Measurements from ENCODE around the gene UNC119B.
"Not testable (repeated sequence)": the region's sequence is repeated elsewhere in the genome, so short reads cannot be mapped to it uniquely, and the experiment has no call there.

Gene UNC119B

DNA sequence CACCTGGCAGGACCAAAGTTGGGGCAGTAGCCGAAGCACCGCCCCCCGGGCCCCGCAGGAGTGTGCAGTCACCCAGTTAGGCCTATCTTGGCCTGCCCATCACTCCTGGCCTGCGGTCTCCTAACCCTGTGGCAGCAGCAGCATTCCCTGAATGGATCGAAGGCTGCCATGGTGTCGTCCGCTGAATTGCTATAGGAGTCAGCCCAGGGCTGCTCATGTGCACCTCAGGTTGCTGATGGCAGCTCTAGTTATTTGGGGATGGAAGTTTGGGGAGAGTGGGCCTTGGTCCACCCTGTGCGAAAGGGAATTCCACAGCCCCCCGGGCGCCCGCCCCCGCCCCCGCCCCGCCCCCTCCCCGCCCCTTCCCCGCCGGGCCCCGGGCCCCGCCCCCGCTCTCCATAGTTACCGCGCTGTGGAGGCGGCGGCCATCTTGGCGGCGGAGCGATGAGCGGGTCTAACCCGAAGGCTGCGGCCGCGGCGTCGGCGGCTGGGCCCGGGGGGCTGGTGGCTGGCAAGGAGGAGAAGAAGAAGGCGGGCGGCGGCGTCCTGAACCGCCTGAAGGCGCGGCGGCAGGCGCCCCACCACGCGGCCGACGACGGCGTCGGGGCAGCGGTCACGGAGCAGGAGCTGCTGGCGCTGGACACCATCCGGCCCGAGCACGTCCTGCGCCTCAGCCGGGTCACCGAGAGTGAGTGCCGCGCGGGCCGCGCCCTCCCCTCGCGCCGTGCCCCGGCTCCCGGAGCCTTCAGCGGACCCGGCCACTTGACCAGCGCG lies at the start of gene UNC119B:
Gene UNC119B (plus strand): TSS at position 428 of the 774 bp plus-strand sequence. CDS start 17 bp downstream, at position 445.
- peak; percentile 86 for DNase-seq (ENCODE audit: low read depth, low spot score)

DNA sequence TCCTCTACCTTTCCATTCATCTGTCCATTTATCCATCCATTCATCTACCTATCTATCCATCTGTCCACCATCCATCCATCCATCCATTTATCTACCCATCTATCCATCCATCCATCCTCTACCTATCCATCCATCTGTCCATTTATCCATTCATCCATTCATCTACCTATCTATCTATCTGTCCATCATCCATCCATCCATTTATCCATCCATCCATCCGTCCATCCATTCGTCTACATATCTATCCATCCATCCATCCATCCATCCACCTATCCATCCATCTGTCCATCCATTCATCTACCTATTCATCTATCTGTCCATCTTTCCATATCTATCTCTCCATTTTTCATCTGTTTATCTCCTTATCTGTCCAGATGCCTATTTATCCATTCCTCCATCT lies 48.8 kb upstream of the UNC119B start:
- no peak for DNase-seq (ENCODE audit: low read depth, low spot score)

DNA sequence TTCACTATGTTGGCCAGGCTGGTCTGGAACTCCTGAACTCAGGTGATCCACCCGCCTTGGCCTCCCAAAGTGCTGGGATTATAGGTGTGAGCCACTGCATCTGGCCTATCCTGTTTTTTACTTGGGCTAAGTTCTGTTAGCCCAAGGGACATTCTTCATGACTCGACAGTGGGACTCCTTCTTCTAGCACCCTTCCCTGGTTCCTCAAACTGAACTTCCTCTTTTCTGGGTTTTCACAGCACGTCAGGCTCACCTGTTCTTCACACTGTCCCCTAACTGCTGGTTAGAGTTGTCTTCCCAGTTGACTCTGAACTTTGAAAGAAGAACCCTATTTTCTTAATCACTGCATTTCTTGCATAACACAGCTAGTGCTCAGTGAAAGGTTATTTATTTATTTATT lies 47.4 kb upstream of the UNC119B start:
- DNase-seq (ENCODE audit: low read depth, low spot score), result no peak

DNA sequence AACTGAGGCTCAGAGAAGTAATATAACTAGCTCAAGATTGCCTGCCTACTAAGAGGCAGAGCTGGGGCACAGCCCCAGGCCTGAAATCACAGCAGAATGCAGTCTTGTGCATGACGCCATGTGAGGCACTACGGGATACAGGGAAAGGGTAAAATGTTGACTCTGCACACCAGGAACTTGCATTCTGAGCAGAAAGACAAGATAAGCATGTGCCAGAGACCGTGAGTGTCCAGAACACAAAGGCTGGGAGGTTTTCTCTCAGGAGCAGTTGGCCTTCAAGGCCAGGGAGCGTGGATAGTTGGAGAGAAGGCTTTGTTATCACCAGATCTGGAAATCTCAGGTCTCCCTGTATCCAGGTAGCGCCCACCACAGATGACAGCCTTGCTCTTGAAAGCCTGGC lies 46.5 kb upstream of the UNC119B start:
- DNase-seq (ENCODE audit: low read depth, low spot score), result no peak

DNA sequence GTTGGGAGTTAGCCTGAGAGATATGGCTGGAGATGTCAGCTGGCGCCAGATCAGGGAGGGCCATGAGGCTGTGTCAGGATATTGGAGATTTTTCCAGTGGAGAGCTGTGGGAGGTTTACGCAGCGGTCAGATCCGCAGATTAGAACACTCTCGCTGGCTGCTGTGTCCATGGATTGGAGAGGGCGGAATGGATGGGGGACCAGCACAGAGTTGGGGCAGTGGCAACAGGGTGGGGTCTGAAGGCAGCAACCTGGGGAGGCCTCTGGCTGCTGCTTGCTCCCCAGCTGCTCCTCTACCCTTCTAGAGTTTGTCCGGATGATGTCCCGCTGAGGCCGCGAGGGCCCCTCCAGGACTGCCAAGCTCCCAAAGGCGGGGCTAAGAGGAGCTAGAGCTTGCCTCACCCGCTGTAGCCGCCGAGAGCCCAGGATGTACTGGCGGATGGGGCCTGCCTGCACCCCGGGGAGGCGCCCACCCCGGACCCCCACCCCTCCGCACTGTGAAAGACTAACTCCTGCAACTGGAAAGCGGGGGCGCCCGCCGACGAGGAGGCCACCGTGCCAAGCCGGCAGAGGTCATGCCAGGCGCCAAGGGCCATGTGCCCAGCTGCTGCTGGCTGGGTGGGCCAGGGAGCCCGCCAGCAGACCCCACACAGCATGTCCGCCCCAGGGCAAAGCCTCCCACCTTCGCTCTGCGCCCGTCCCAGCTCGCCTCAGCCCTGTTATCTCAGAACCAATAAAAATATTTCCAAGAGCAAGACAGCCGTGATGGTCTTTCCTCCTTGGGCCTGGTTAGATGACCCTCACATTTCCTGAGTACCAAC lies 43.5 kb upstream of the UNC119B start:
- no peak for DNase-seq (ENCODE audit: low read depth, low spot score)

DNA sequence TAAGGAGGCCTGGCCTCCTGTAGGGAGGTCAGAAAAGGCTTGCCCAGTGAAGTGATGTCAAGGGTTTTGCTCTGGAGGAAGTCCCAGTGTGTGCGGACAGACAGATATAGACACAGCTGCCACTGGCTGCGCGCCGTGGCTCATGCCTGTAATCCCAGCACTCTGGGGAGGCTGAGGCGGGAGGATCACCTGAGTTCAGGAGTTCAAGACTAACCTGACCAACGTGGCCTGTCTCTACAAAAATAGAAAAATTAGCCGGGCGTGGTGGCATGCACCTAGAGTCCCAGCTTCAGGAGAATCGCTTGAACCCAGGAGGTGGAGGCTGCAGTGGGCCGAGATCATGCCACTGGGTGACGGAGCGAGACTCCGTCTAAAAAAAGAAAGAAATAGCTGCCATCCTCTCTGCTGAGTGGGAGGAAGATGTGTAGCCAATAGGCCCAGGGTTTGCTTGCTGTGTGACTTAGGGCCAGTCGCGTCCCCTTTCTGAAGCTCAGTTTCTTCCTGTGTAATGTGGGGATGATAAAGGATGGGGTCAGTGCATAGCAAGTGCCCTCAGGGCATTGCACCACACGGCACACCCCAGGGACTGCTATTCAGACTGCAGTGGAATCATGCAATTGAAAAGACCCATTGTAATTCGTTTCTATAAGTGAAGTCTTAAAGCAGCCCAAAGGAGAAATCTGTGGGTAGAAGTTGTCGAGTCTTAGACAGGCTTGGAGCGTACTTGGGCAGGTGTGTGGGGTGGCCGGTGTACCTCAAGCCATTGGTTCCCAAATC lies 42.0 kb upstream of the UNC119B start:
- DNase-seq (ENCODE audit: low read depth, low spot score), result no peak

DNA sequence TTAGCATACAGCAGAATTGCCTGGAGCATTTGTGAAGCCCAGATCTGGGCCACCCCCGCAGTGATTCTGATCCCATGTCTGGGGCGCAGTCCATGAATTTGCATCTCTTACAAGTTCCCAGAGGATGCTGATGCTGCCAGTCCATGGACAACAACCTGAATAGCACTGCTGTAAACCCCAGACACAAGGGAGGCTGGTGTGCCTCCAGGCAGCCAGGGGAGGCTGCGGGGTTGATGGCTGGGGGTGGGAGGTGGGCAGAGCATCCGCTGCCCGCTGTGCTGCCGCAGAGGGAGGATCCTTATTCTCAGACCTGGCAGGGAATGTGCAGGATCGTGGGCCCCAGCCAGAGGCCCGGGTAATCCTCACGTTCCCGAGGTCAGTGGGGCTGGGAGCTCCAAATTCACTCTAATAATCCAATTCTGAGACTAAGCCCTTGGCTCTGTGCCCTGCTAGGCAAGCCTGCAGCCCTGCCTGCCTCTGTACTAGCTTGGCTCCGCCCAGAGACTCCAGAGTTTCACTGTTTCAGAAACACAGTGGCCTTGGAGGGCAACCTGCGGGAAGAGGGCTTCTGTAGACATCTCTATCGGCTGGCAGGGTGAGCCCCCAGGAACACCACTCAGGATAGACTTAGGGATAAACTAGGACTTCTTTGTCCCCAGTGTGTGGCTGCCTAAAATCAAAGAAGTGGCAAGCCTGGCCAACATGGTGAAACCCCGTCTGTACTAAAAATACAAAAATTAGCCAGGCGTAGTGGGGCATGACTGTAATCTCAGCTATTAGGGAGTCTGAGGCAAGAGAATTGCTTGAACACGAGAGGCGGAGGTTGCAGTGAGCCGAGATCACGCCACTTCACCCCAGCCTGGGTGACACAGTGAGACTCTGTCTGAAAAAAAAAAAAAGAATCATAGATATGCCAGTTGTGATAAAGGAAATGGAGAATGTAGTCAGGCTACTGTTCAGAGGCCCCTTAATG lies 41.1 kb upstream of the UNC119B start:
- peak; percentile 66 for DNase-seq (ENCODE audit: low read depth, low spot score)

DNA sequence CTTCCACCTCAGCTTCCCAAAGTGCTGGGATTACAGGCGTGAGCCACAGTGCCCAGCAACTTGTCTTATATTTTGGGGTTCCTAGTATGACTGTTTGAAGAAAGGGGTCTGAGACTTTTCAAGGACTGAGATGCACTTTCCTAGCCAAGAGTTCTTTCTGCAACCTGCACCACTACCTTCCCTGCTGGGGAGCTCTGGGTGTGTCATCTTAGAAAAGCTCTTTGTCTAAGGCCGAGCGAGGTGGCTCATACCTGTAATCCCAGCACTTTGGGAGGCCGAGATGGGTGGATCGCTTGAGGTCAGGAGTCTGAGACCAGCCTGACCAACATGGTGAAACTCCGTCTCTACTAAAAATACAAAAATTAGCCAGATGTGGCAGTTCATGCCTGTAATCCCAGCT lies 40.0 kb upstream of the UNC119B start:
- not testable (repeated sequence) for DNase-seq (ENCODE audit: low read depth, low spot score)

DNA sequence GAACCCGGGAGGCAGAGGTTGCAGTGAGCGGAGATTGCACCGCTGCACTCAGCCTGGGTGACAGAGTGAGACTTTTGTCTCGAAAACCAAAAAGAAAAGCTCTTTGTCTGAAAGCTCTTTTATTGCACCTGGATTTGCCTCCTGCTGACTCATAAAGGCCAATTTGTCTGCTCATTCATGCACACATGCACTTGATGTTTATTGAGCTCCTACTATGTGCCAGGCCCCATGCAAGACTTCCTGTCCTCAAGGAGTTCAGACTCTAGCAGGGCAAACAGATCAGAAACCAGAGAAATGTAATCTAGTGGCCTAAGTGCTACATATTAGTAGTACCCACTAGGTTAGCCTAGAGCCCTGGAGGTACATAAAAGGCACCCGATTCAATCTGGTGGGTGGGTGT lies 39.6 kb upstream of the UNC119B start:
- DNase-seq (ENCODE audit: low read depth, low spot score), result no peak

DNA sequence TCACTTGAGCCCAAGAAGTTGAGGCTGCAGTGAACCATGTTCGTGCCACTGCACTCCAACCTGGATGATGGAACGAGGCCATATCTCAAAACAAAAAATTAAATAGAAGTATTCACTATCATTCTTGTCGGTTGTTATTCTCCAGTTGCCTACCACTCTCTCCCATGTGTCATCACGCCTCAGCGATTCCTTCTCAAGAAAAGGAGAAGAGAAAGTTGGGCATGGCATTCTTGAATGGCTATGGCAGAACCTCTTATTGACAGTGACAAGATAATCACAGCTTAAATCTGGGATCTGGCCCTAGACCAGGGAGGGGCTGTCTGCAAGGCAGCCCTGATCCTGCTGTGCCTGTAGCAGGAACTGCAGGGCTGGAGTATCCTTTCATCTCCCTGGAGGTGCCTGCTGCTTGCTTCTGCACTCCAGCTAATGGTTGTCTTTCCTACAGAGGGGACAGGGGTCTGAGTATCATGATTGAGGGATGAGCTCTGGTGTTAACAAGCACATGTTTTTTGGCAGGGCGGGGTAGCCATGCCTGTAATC lies 36.1 kb upstream of the UNC119B start:
- DNase-seq (ENCODE audit: low read depth, low spot score), result no peak

DNA sequence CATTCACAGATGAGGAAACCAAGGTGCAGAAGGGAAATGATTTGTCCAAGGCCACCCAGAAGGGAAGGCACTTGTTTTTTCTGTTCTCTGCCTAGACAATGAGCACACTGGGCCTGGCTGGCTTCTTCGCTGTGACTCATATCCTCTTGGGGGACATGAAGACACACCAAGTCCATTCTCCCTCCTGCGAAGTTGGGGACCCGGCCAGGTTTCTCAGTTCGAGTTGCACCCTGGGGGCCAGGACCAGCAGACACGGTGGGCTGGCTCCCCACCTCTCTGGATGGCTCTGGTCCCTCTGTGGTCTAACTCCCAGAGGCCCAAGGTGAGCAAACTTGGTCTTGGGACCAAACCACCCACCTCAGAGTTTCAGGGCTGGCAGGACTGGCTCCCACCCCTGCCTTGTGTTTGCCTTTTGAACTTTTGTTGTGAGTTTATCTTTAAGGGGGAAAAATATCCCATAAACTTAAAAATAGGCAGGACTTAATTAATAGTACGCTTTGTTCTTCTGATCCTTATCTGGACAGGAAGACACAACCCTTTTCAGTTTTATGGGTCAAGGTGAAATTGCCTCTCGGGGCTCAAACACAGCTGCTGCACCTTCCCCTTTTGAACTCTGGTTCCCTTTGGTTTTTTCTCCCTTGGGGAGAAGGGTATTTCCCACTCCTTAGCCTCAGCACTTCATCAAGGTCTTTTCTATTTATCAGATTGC lies 32.3 kb upstream of the UNC119B start:
- no peak for DNase-seq (ENCODE audit: low read depth, low spot score)

DNA sequence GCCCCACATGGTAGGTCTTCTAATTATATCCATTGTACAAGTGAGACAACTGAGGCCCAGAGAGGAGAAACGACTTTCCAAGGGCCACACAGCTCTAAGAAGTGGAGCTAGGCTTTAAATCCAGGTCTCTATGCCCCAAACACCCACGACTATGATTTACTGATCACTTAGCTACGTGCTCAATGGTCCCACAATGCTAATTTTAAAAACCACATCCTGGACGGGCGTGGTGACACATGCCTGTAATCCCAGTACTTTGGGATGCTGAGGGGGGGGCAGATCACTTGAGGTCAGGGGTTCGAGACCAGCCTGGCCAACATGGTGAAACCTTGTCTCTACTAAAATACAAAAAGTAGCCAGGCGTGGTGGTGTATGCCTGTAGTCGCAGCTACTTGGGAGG lies 31.7 kb upstream of the UNC119B start:
- no peak for DNase-seq (ENCODE audit: low read depth, low spot score)

DNA sequence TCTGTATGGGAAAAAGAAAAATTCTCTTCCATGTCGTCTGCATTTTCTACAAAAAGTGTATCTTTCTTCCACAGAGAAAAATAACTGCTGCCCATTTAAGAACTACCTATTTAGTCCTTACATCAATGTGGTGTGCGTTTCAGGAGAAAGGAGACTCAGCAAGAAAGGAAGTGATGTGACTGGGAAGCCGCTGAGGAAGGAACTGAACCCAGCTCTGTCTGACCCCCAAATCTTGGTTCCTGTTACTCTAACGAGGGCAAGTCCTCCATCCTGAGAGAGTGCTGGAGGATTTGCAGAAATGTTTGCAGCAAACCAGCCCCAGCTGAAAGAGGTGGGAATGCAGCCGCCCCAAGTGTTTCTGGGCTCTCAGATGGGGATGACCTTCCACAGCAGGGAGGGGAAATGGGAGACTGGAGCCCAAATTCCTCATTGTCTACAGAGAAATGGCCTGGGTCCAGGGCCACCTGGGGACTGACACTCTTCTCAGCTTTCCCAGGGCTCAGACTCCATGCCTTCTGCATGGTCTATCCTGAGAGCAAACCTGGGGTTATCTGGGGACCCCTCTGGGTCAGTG lies 30.0 kb upstream of the UNC119B start:
- DNase-seq (ENCODE audit: low read depth, low spot score), result no peak

DNA sequence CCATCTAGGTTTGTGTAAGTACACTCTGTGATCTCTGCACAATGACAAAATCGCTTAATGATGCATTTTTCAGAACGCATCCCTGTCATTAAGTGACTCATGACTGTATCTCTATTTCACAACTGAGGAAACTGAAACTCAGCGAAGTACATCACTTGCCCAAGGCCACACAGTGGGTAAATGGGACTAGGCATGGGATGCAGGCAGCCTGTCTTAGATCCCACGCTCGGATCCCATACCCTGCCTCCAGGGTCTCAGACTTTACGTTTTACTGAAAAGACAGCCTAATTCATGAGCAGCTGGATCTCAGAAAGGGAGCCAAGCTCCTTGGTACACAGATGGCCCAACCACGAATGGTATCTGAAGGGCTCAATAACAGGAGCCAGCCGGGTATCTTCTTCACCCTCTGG lies 25.7 kb upstream of the UNC119B start:
- no peak for DNase-seq (ENCODE audit: low read depth, low spot score)

DNA sequence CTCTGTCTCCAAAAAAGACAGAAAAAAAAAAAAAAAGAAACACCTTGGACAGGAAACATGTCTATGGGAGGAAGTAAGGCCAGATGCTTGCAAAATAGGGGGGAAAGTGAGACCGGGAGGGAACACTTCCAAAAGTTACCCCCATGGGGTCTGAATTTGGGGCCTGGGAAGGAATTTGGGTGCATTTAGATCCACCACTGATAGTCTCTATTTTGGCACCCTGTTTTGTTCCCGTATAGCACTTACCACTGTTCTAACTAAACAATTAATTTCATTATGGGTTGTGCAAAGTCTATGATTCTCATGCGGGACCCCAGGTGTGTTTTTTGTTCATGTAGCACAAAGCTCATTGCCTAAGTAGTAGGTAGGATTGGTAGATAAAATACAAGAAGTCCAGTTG lies 24.7 kb upstream of the UNC119B start:
- no peak for DNase-seq (ENCODE audit: low read depth, low spot score)

DNA sequence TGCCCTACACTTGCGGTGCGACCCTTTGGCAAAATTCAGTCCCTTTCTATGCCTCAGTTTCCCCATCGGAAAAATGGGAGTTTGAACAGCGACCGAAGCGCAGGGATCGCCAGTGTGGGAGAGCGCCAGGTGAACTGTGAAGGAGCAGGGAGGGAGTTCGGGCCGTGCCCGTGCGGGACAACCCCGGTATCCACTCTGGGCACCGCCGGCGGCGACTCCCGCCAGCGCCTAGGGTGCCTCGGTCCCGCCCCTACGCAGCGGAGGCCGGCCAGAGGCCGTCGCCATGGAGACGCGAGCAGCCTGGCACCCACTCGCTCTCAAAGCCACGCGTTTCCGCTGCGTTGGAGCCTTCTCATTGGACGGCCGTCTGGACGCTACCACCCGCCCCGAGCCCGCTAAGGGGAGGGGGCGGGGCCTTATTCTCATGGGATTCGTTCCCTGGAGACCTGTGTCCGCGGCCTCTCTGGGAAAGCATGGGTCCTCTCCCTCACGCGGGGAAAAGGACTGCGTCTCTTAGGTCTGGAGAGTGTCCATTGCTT lies 24.0 kb upstream of the UNC119B start:
- peak; percentile 99 for DNase-seq (ENCODE audit: low read depth, low spot score)

DNA sequence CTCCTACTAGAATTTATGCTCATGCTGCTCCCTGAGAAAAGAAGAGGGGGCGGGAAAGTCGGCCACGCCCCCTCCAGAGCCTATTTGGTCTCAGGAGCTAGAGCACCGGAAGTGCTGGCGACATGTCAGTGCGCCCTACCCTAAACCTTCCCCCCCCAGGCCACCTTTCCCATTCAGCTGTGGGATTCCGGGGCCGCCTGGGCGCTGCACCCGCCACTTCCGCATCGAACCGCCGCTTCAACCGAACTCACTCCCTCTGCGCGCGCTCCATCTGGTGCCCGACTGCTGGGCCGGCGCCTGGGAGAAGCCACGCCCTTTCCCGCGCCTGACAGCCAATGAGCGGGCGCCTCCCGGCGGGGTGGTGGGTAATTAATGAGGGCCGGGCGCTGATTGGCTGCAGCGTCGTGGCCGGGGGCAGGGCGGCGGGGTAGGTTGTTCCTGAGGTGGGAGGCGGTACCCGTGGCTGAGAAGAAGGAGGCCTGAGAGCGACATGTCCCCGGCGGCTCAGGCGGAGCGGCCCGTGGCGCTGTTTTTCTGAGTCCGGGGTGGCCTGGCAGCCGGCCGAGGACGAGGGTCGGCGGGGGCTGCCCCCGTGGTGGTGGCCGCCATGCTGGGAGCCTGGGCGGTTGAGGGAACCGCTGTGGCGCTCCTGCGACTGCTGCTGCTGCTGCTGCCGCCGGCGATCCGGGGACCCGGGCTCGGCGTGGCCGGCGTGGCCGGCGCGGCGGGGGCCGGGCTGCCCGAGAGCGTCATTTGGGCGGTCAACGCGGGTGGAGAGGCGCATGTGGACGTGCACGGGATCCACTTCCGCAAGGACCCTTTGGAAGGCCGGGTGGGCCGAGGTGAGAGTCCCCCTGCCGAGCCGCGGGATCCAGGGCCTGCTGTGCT lies 23.3 kb upstream of the UNC119B start, which contains the start of gene MLEC:
Gene MLEC (plus strand): TSS at position 460 of the 888 bp plus-strand sequence. CDS start 148 bp downstream, at position 608.
- DNase-seq (ENCODE audit: low read depth, low spot score), result peak; percentile 99

DNA sequence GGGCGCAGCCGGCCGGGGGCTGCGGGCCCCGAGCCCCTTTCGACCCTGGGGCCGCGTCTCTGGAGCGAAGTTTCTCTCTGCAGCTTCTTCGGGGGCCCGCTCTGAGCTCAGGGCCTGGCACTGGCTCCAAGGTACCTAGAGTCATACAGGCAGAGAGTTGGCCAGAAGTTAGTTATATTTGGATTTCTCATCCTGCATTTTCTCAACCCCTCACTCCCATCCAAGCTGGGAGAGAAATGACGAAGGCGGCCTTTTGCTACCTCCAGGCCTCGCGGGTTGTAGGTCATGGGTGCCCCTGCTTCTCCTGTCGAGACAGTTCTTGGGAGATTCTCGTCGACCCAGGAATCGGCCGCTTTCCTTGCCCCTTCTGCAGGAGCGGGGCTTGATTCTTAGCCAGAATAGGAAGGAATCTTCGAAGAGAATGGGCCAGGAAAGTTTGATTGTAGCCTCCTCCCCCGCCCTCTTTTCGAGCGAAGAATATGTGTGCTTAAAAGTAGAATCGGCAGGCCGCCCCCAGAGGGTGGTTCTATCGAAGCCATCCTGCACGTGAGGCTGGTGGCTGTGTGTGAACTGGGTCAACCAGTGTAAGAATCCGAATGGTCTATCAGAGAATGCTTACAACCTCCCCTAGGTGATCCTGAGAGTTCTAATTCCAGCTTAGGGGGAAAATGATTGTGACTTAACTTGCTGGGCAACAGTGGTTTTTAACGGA lies 22.5 kb upstream of the UNC119B start:
- peak; percentile 39 for DNase-seq (ENCODE audit: low read depth, low spot score)
